ENCODE results near the gene WDR62.
A peak's percentile ranks its signal among the peaks of the same experiment; 100 is the strongest.

WDR62 gene

GRCh38 chr19:36103040-36103626 lies 48.4 kb downstream of the WDR62 start:
- no peak overlapping the region for H3K4me3 ChIP-seq (ENCODE audit: low read length)
- TF ChIP-seq ZNF274 (IDR thresholded peaks at IDR 0.05; ENCODE audit: low read depth, low read length) = no peak

GRCh38 chr19:36103842-36104552 lies 49.3 kb downstream of the WDR62 start:
- H3K4me3 ChIP-seq (ENCODE audit: low read length) = no peak overlapping the region
- TF ChIP-seq ZNF274 (IDR thresholded peaks at IDR 0.05; ENCODE audit: low read depth, low read length) = no peak

GRCh38 chr19:36106441-36106840 lies 51.7 kb downstream of the WDR62 start:
- TF ChIP-seq ZNF274 (IDR thresholded peaks at IDR 0.05; ENCODE audit: low read depth, low read length) = no peak

GRCh38 chr19:36106991-36107390 lies 52.3 kb downstream of the WDR62 start:
- no peak overlapping the region for H3K4me3 ChIP-seq (ENCODE audit: low read length)
- no peak for TF ChIP-seq ZNF274 (IDR thresholded peaks at IDR 0.05; ENCODE audit: low read depth, low read length)

More at GRCh38 chr19:36106441-36106840, 51.7 kb downstream of the WDR62 start:
- no peak overlapping the region for H3K4me3 ChIP-seq (ENCODE audit: low read length)

- no peak overlapping the region for H3K4me3 ChIP-seq (ENCODE audit: low read length)
- TF ChIP-seq ZNF274 (IDR thresholded peaks at IDR 0.05; ENCODE audit: low read depth, low read length) = no peak
These were observed 54.0 kb downstream of the WDR62 start for GRCh38 chr19:36108684-36109083.

GRCh38 chr19:36110487-36111199 lies 55.9 kb downstream of the WDR62 start, which contains the start of gene OVOL3:
TSS of gene OVOL3 (plus strand) at chr19:36111143. CDS start at chr19:36111203, 60 bp downstream.
- TF ChIP-seq ZNF274 (IDR thresholded peaks at IDR 0.05; ENCODE audit: low read depth, low read length) = no peak
- H3K4me3 ChIP-seq (ENCODE audit: low read length) = no peak within 1 kb of the TSS

GRCh38 chr19:36111200-36111539 lies 56.5 kb downstream of the WDR62 start:
- no peak for TF ChIP-seq ZNF274 (IDR thresholded peaks at IDR 0.05; ENCODE audit: low read depth, low read length)
- no peak overlapping the region for H3K4me3 ChIP-seq (ENCODE audit: low read length)

GRCh38 chr19:36112678-36113077 lies 58.0 kb downstream of the WDR62 start:
- no peak overlapping the region for H3K4me3 ChIP-seq (ENCODE audit: low read length)
- no peak for TF ChIP-seq ZNF274 (IDR thresholded peaks at IDR 0.05; ENCODE audit: low read depth, low read length)

GRCh38 chr19:36113425-36113824 lies 58.7 kb downstream of the WDR62 start:
- TF ChIP-seq ZNF274 (IDR thresholded peaks at IDR 0.05; ENCODE audit: low read depth, low read length) = no peak
- H3K4me3 ChIP-seq (ENCODE audit: low read length) = peak overlapping the region; percentile 89; the same call in 1 of the 2 replicates

- peak overlapping the region; percentile 89 for H3K4me3 ChIP-seq (ENCODE audit: low read length)
- TF ChIP-seq ZNF274 (IDR thresholded peaks at IDR 0.05; ENCODE audit: low read depth, low read length) = no peak
These were observed 59.4 kb downstream of the WDR62 start for GRCh38 chr19:36113894-36114720.

GRCh38 chr19:36114721-36115452 lies 60.2 kb downstream of the WDR62 start, which contains the start of gene POLR2I:
TSS of gene POLR2I (minus strand) at chr19:36114875. CDS start at chr19:36114856, 19 bp downstream.
- peak within 1 kb of the TSS; percentile 89 for H3K4me3 ChIP-seq (ENCODE audit: low read length)

GRCh38 chr19:36115453-36116343 lies 61.0 kb downstream of the WDR62 start, which contains the start of gene TBCB:
TSS of gene TBCB (plus strand) at chr19:36115468. CDS start at chr19:36115561, 93 bp downstream.
- TF ChIP-seq ZNF274 (IDR thresholded peaks at IDR 0.05; ENCODE audit: low read depth, low read length) = no peak
- H3K4me3 ChIP-seq (ENCODE audit: low read length) = peak within 1 kb of the TSS; percentile 89

More at GRCh38 chr19:36114721-36115452, 60.2 kb downstream of the WDR62 start, which contains the start of gene POLR2I:
- no peak for TF ChIP-seq ZNF274 (IDR thresholded peaks at IDR 0.05; ENCODE audit: low read depth, low read length)

All from GM08714 (cell line).